GM23338 (cell line): Measurements from ENCODE around the gene ATP5PO.

ENCODE experiments used
- CREB1 ChIP-seq: fragments of 250-450 bp; sonication (Bioruptor Pico); IDR thresholded peaks from 2 replicates; pipeline ENCODE4 v1.5.0; 2020; ENCODE audit warnings: low read depth, mild to moderate bottlenecking, moderate library complexity
- CTCF ChIP-seq, 2 experiments: fragments of 200-600 bp in 1 of 2; sonication (generic) in 1 of 2; conservative IDR thresholded peaks; 2 replicates each; pipeline versions ENCODE4 v1.5.1 to v1.6.1; 2016 to 2017; ENCODE audit warnings: antibody characterized with exemption in 2 of 2, low read depth in 2 of 2, mild to moderate bottlenecking in 2 of 2, moderate library complexity in 1 of 2
- EZH2 ChIP-seq: fragments of 200-600 bp; sonication (generic); IDR thresholded peaks from one replicate; pipeline ENCODE4 v1.8.0; 2017; ENCODE audit warnings: antibody characterized with exemption, mild to moderate bottlenecking, low read depth; ENCODE audit not compliant: unreplicated experiment
- EZH2phosphoT487 ChIP-seq: fragments of 200-600 bp; sonication (generic); IDR thresholded peaks from one replicate; pipeline ENCODE4 v1.8.1; 2018; ENCODE audit warnings: antibody characterized with exemption; ENCODE audit not compliant: unreplicated experiment
- JUNB ChIP-seq: IDR thresholded peaks from one replicate; pipeline ENCODE4 v1.6.1; 2016; ENCODE audit warnings: antibody characterized with exemption; ENCODE audit not compliant: unreplicated experiment
- POLR2AphosphoS5 ChIP-seq: IDR thresholded peaks from 2 replicates; pipeline ENCODE4 v1.6.1; 2016; ENCODE audit warnings: antibody characterized with exemption, low read depth
- REST ChIP-seq: IDR thresholded peaks from one replicate; pipeline ENCODE4 v1.6.1; 2018; ENCODE audit warnings: antibody characterized with exemption; ENCODE audit not compliant: unreplicated experiment
- ZNF114 ChIP-seq: fragments of 250-450 bp; sonication (Bioruptor Pico); IDR thresholded peaks from 2 replicates; pipeline ENCODE4 v1.5.0; 2020; ENCODE audit warnings: mild to moderate bottlenecking, moderate library complexity

GRCh38 chr21:33866826-33867225, 48.8 kb downstream of the ATP5PO start:
- TF ChIP-seq POLR2AphosphoS5 (no peak), EZH2 (no peak), CTCF (conservative IDR thresholded peaks at IDR 0.05; ENCODE audit: low read depth in 2 of 2) (no peak), REST (no peak), JUNB (no peak), CREB1 (CRISPR knock-in tag) (no peak), EZH2phosphoT487 (no peak), ZNF114 (CRISPR knock-in tag) (no peak)
